CD14-positive monocyte (primary cell): Measurements from ENCODE around the gene ENO1. TPM values are rescaled to one million over a fixed set of nuclear protein-coding genes. Genes with fewer than 3 reads are reported as not detected.
A peak's percentile ranks its signal among the peaks of the same experiment; 100 is the strongest.
"Not testable (repeated sequence)": the region's sequence is repeated elsewhere in the genome, so short reads cannot be mapped to it uniquely, and the experiment has no call there.

Experiments used
- DNase-seq, 3 donors: peaks; one replicate each; pipeline ENCODE4 v3.0.0-alpha.2; 2011 to 2022
- H2AFZ ChIP-seq: 2 replicates; pipeline ENCODE4 v1.6.0; 2012; ENCODE audit warnings: mild to moderate bottlenecking, low read depth, low read length, inconsistent platforms; ENCODE audit not compliant: insufficient read depth, poor library complexity, severe bottlenecking
- H3K27ac ChIP-seq, 2 donors: 1 replicate in 1 of 2; 2 replicates in 1 of 2; pipeline ENCODE4 v1.5.1; 2012 to 2013; ENCODE audit warnings: low read length in 2 of 2, control low read depth in 1 of 2, inconsistent platforms in 1 of 2, low read depth in 1 of 2, mild to moderate bottlenecking in 1 of 2
- H3K27me3 ChIP-seq, 2 donors: one replicate each; pipeline versions ENCODE4 v1.6.0 to v1.6.1; 2011 to 2013; ENCODE audit warnings: low read length in 2 of 2; ENCODE audit not compliant: control insufficient read depth in 2 of 2, insufficient read depth in 2 of 2
- H3K36me3 ChIP-seq, 2 donors: replicated peaks in 1 of 2; 1 replicate in 1 of 2; 2 replicates in 1 of 2; pipeline versions ENCODE4 v1.5.1 to v1.6.1; 2012 to 2013; ENCODE audit warnings: low read length in 2 of 2, control low read depth in 1 of 2, inconsistent platforms in 1 of 2, mild to moderate bottlenecking in 1 of 2; ENCODE audit not compliant: insufficient read depth in 2 of 2, control insufficient read depth in 1 of 2
- H3K4me1 ChIP-seq, 2 donors: 1 replicate in 1 of 2; 2 replicates in 1 of 2; pipeline versions ENCODE4 v1.5.1 to v1.6.1; 2012 to 2013; ENCODE audit warnings: low read length in 2 of 2, control low read depth in 1 of 2, inconsistent platforms in 1 of 2, mild to moderate bottlenecking in 1 of 2, moderate library complexity in 1 of 2; ENCODE audit not compliant: insufficient read depth in 2 of 2, control insufficient read depth in 1 of 2
- H3K4me2 ChIP-seq: replicated peaks from 2 replicates; pipeline ENCODE3; 2012; ENCODE audit warnings: low read length, moderate library complexity, mild to moderate bottlenecking; ENCODE audit not compliant: poor library complexity, severe bottlenecking; ENCODE audit errors: extremely low read depth
- H3K4me3 ChIP-seq, 3 experiments: fragments of 200-600 bp in 1 of 3; sonication (generic) in 1 of 3; replicated peaks in 1 of 3; 1 replicate in 2 of 3; 2 replicates in 1 of 3; pipeline ENCODE4 v1.5.1; 2011 to 2013; ENCODE audit warnings: low read length in 3 of 3, mild to moderate bottlenecking in 3 of 3, control low read depth in 2 of 3, low read depth in 2 of 3, inconsistent platforms in 1 of 3, moderate library complexity in 1 of 3
- H3K79me2 ChIP-seq: 2 replicates; pipeline ENCODE4 v1.6.0; 2012; ENCODE audit warnings: mild to moderate bottlenecking, control low read depth, inconsistent platforms, low read length, moderate library complexity; ENCODE audit not compliant: insufficient read depth
- H3K9ac ChIP-seq: 2 replicates; pipeline ENCODE4 v1.6.0; 2017; ENCODE audit warnings: low read length, mild to moderate bottlenecking; ENCODE audit not compliant: insufficient read depth, poor library complexity, severe bottlenecking
- H3K9me3 ChIP-seq, 2 donors: replicated peaks in 1 of 2; 1 replicate in 1 of 2; 2 replicates in 1 of 2; pipeline versions ENCODE4 v1.5.1 to v1.6.1; 2012 to 2013; ENCODE audit warnings: low read length in 2 of 2, control low read depth in 1 of 2; ENCODE audit not compliant: control insufficient read depth in 1 of 2, insufficient read depth in 1 of 2
- H4K20me1 ChIP-seq: 2 replicates; pipeline ENCODE4 v1.6.0; 2012; ENCODE audit warnings: mild to moderate bottlenecking, low read length, control low read depth, moderate library complexity; ENCODE audit not compliant: insufficient read depth
- H3K27ac Mint-ChIP-seq, 7 donors: one replicate each; pipeline ENCODE4 v1.8.0; 2020; ENCODE audit warnings: mild to moderate bottlenecking in 7 of 7, mixed read lengths in 7 of 7, moderate library complexity in 6 of 7, inconsistent platforms in 2 of 7
- H3K27me3 Mint-ChIP-seq, 3 donors: one replicate each; pipeline ENCODE4 v1.8.0; 2021 to 2022; ENCODE audit warnings: low read depth in 3 of 3, mild to moderate bottlenecking in 3 of 3, mixed read lengths in 3 of 3, moderate library complexity in 3 of 3, inconsistent platforms in 1 of 3
- H3K36me3 Mint-ChIP-seq, 2 donors: one replicate each; pipeline ENCODE4 v1.8.0; 2020; ENCODE audit warnings: mixed read lengths in 2 of 2, inconsistent platforms in 1 of 2, mild to moderate bottlenecking in 1 of 2
- H3K4me1 Mint-ChIP-seq: one replicate; pipeline ENCODE4 v1.8.0; 2020; ENCODE audit warnings: mild to moderate bottlenecking, mixed read lengths
- H3K4me3 Mint-ChIP-seq, 2 donors: one replicate each; pipeline ENCODE4 v1.8.0; 2020; ENCODE audit warnings: mild to moderate bottlenecking in 2 of 2, mixed read lengths in 2 of 2, moderate library complexity in 1 of 2
- H3K9me3 Mint-ChIP-seq, 7 donors: one replicate each; pipeline ENCODE4 v1.8.0; 2020 to 2022; ENCODE audit warnings: mixed read lengths in 7 of 7, mild to moderate bottlenecking in 6 of 7, moderate library complexity in 6 of 7, inconsistent platforms in 2 of 7
- CTCF ChIP-seq: fragments of 200-600 bp; IDR thresholded peaks from one replicate; pipeline ENCODE4 v1.8.0; 2022; ENCODE audit warnings: antibody characterized with exemption, mild to moderate bottlenecking
- WGBS: methylation state at CpG from one replicate; pipeline ENCODE4 v1.1.5; 2013; ENCODE audit warnings: missing lambda C conversion rate; ENCODE audit not compliant: insufficient coverage; 5-methylcytosine and 5-hydroxymethylcytosine counted together
- intact Hi-C, 2 donors: fragments of 100-400 bp; cut with micrococcal nuclease; formaldehyde crosslinking; loops; one replicate each; pipeline versions ENCODE4 v1.15.0 to v1.15.1; 2023
- polyA plus RNA-seq, 3 donors: library from polyadenylated mRNA; depleted of rRNA in 1 of 3; unstranded in 2 of 3; stranded (reverse) in 1 of 3; fragments of 300-500 nt in 2 of 3; fragments of >200 nt in 1 of 3; fragmentation: Illumina TruSeq in 2 of 3; gene quantifications; 1 replicate in 2 of 3; 2 replicates in 1 of 3; pipeline ENCODE4 v1.2.3, GENCODE V29; 2012 to 2021

ENO1 gene
- polyA plus RNA-seq, 3 donors = 525 to 1,573 (median 1,458) TPM

- no CpG with 5 or more reads among the region's 2 CpGs for WGBS
- no peak for TF ChIP-seq CTCF
- H3K4me3 Mint-ChIP-seq = no peak overlapping the region
These were observed 8.1 kb upstream of the ENO1 start for GRCh38 chr1:8886589-8886988.

GRCh38 chr1:8886031-8886524 is 7.6 kb upstream of the ENO1 start:
- H3K9me3 ChIP-seq, H3K4me3 Mint-ChIP-seq, H3K4me2 ChIP-seq, H3K27ac Mint-ChIP-seq, H3K4me3 ChIP-seq, H3K27ac ChIP-seq, H2AFZ ChIP-seq, H3K9me3 Mint-ChIP-seq, H4K20me1 ChIP-seq, H3K27me3 Mint-ChIP-seq, H3K9ac ChIP-seq, H3K79me2 ChIP-seq, H3K27me3 ChIP-seq, H3K36me3 Mint-ChIP-seq, DNase-seq, H3K36me3 ChIP-seq, intact Hi-C loops: not testable (repeated sequence)
- no CpG with 5 or more reads among the region's 9 CpGs for WGBS
- H3K4me1 Mint-ChIP-seq = peaks cover 30% of the 10 kb centered on the region
- H3K4me1 ChIP-seq = peaks cover 27 to 28% of the 10 kb centered on the region in 2 donors

More at GRCh38 chr1:8886589-8886988, 8.1 kb upstream of the ENO1 start:
- no peaks in the 10 kb centered on the region for H3K9me3 ChIP-seq
- no peak overlapping the region for H2AFZ ChIP-seq
- H3K4me3 ChIP-seq = no peak overlapping the region
- no peaks in the 10 kb centered on the region for H3K36me3 ChIP-seq
- peaks cover 33% of the 10 kb centered on the region for H3K4me1 Mint-ChIP-seq
- peaks cover 32 to 33% of the 10 kb centered on the region in 2 donors for H3K4me1 ChIP-seq
- H4K20me1 ChIP-seq = no peaks in the 10 kb centered on the region
- H3K9ac ChIP-seq = no peak overlapping the region
- no peaks in the 10 kb centered on the region for H3K27me3 ChIP-seq
- no peak for DNase-seq
- no peak overlapping the region for H3K27ac ChIP-seq
- intact Hi-C loops = no loop called here
- H3K36me3 Mint-ChIP-seq = no peaks in the 10 kb centered on the region
- peaks cover 1% of the 10 kb centered on the region for H3K79me2 ChIP-seq
- no peaks in the 10 kb centered on the region for H3K9me3 Mint-ChIP-seq
- no peak overlapping the region for H3K4me2 ChIP-seq
- no peak overlapping the region for H3K27ac Mint-ChIP-seq
- H3K27me3 Mint-ChIP-seq = peaks cover 0 to 2% (median 0%) of the 10 kb centered on the region in 3 donors

GRCh38 chr1:8884105-8884504 is 5.6 kb upstream of the ENO1 start:
- Histone ChIP-seq H3K4me1 (peaks cover 25 to 28% of the 10 kb centered on the region in 2 donors), H3K79me2 (peaks cover 11% of the 10 kb centered on the region)
- H3K9ac ChIP-seq, H3K4me3 ChIP-seq, H3K4me2 ChIP-seq, H2AFZ ChIP-seq, H3K36me3 ChIP-seq, DNase-seq, H3K27ac ChIP-seq, H3K27me3 Mint-ChIP-seq, H3K4me3 Mint-ChIP-seq, H3K36me3 Mint-ChIP-seq, H3K9me3 Mint-ChIP-seq, H3K27me3 ChIP-seq, H3K9me3 ChIP-seq, H4K20me1 ChIP-seq, intact Hi-C loops: not testable (repeated sequence)
- Mint-ChIP-seq H3K4me1 (peaks cover 32% of the 10 kb centered on the region), H3K27ac (peak overlapping the region in 1 of 7 donors; percentile 40)
- 96% methylated on average over 10 of the region's 13 CpGs for WGBS
